HCT116 (cell line): ENCODE results near the gene PSMD12. TPM values are rescaled to one million over a fixed set of nuclear protein-coding genes. Genes with fewer than 3 reads are reported as not detected.

ENCODE experiments used
- ATAC-seq: fragments of 200-7000 bp; cut with Tn5 transposase; 2 replicates; pipeline ENCODE4 v1.9.1; 2020; ENCODE audit warnings: mild to moderate bottlenecking, moderate library complexity
- BruUV-seq: library from RNA; stranded (reverse); fragments of 400-500 nt; replicated peaks from 2 replicates; lab custom pipeline; 2021; lab: Mats Ljungman, UMichigan
- CTCF ChIA-PET: fragments of 300-600 bp; sonication (Branson Sonifier 250); formaldehyde crosslinking; loops from one replicate; lab custom pipeline; 2021; ENCODE audit warnings: antibody characterized with exemption; lab: Charles Lee
- POLR2A ChIA-PET: fragments of 300-600, 350-600 bp; sonication (Branson Sonifier 250); formaldehyde crosslinking; loops from one replicate; lab custom pipeline; 2021; ENCODE audit warnings: antibody characterized with exemption; lab: Charles Lee
- RAD21 ChIA-PET, 2 experiments: fragments of 300-600 bp; sonication (Branson Sonifier 250); formaldehyde crosslinking; loops; one replicate each; lab custom pipeline; 2023; ENCODE audit warnings: low total read pairs in 2 of 2; ENCODE audit not compliant: uncharacterized antibody in 2 of 2, unreplicated experiment in 2 of 2, low non-redundant PET in 1 of 2; lab: Charles Lee
- DNase-seq: peaks from one replicate; pipeline ENCODE4 v3.0.0-alpha.2; 2010; ENCODE audit warnings: low read depth, low spot score
- H2AFZ ChIP-seq: fragments of 200-600 bp; shearing (Covaris generic), sonication (generic); 2 replicates; pipeline ENCODE4 v1.6.1; 2017; ENCODE audit warnings: low read depth, mixed run types, mixed read lengths, antibody characterized with exemption, low read length; ENCODE audit not compliant: poor library complexity, severe bottlenecking
- H3K27ac ChIP-seq: 2 replicates; pipeline ENCODE4 v1.5.1; 2012; ENCODE audit warnings: low read depth, low read length
- H3K27me3 ChIP-seq: fragments of 200-600 bp; sonication (generic); 2 replicates; pipeline ENCODE4 v1.6.1; 2016; ENCODE audit warnings: mixed run types, low read length, mixed read lengths; ENCODE audit not compliant: insufficient read depth
- H3K36me3 ChIP-seq, 2 experiments: fragments of 200-500 bp in 1 of 2; fragments of 200-600 bp in 1 of 2; sonication (Bioruptor generic) in 1 of 2; sonication (generic) in 1 of 2; 2 replicates each; pipeline versions ENCODE4 v1.5.1 to v1.6.1; 2014 to 2016; ENCODE audit warnings: low read length in 2 of 2, inconsistent platforms in 1 of 2, mixed read lengths in 1 of 2, mixed run types in 1 of 2; ENCODE audit not compliant: insufficient read depth in 2 of 2, control insufficient read depth in 1 of 2
- H3K4me1 ChIP-seq, 2 experiments: fragments of 200-600 bp in 1 of 2; sonication (generic) in 1 of 2; 2 replicates each; pipeline versions ENCODE4 v1.5.1 to v1.6.1; 2012 to 2017; ENCODE audit warnings: low read length in 2 of 2, inconsistent platforms in 1 of 2, mild to moderate bottlenecking in 1 of 2, mixed read lengths in 1 of 2, mixed run types in 1 of 2, moderate library complexity in 1 of 2; ENCODE audit not compliant: insufficient read depth in 2 of 2, control insufficient read depth in 1 of 2
- H3K4me2 ChIP-seq: fragments of 200-600 bp; sonication (generic); 2 replicates; pipeline ENCODE4 v1.6.1; 2017; ENCODE audit warnings: mixed run types, low read length, mixed read lengths
- H3K4me3 ChIP-seq, 2 experiments: fragments of 200-600 bp in 1 of 2; sonication (generic) in 1 of 2; replicated peaks in 1 of 2; 2 replicates each; pipeline ENCODE4 v1.5.1; 2011 to 2016; ENCODE audit warnings: low read length in 2 of 2, control low read depth in 1 of 2, low read depth in 1 of 2, mild to moderate bottlenecking in 1 of 2, mixed read lengths in 1 of 2, mixed run types in 1 of 2
- H3K79me2 ChIP-seq: fragments of 200-600 bp; sonication (generic); 2 replicates; pipeline ENCODE4 v1.6.1; 2017; ENCODE audit warnings: mild to moderate bottlenecking, mixed run types, low read length, moderate library complexity, mixed read lengths; ENCODE audit not compliant: insufficient read depth
- H3K9ac ChIP-seq: fragments of 200-600 bp; sonication (generic); 2 replicates; pipeline ENCODE4 v1.6.1; 2016; ENCODE audit warnings: low read length, mixed read lengths
- H3K9me2 ChIP-seq: fragments of 200-600 bp; sonication (generic), shearing (Covaris generic); 2 replicates; pipeline ENCODE4 v1.6.1; 2017; ENCODE audit warnings: mixed run types, mild to moderate bottlenecking, moderate library complexity; ENCODE audit not compliant: insufficient read depth
- H3K9me3 ChIP-seq, 2 experiments: fragments of 200-500 bp in 1 of 2; fragments of 200-600 bp in 1 of 2; sonication (Bioruptor generic) in 1 of 2; sonication (generic) in 1 of 2; 2 replicates each; pipeline ENCODE4 v1.6.1; 2014 to 2017; ENCODE audit warnings: low read length in 2 of 2, mixed read lengths in 2 of 2, inconsistent platforms in 1 of 2, low read depth in 1 of 2, mild to moderate bottlenecking in 1 of 2, mixed run types in 1 of 2, moderate library complexity in 1 of 2; ENCODE audit not compliant: control insufficient read depth in 1 of 2, insufficient read depth in 1 of 2
- H4K20me1 ChIP-seq: fragments of 200-600 bp; sonication (generic), shearing (Covaris generic); 2 replicates; pipeline ENCODE4 v1.6.1; 2017; ENCODE audit warnings: mixed run types, mild to moderate bottlenecking, moderate library complexity; ENCODE audit not compliant: insufficient read depth
- CBX3 ChIP-seq: IDR thresholded peaks from 2 replicates; pipeline ENCODE4 v1.6.1; 2012; ENCODE audit warnings: low read depth
- CEBPB ChIP-seq: IDR thresholded peaks from 2 replicates; pipeline ENCODE4 v1.6.1; 2012; ENCODE audit warnings: low read depth
- ELF1 ChIP-seq: IDR thresholded peaks from 2 replicates; pipeline ENCODE4 v1.6.1; 2012; ENCODE audit warnings: low read depth, borderline replicate concordance
- EZH2phosphoT487 ChIP-seq: fragments of 200-600 bp; IDR thresholded peaks from 2 replicates; pipeline ENCODE4 v1.6.1; 2018; ENCODE audit warnings: antibody characterized with exemption, borderline replicate concordance
- FOSL1 ChIP-seq: IDR thresholded peaks from 2 replicates; pipeline ENCODE4 v1.6.1; 2012; ENCODE audit warnings: low read depth
- JUND ChIP-seq: IDR thresholded peaks from 2 replicates; pipeline ENCODE4 v1.6.1; 2012
- POLR2A ChIP-seq: IDR thresholded peaks from 2 replicates; pipeline ENCODE4 v1.7.0; 2011; ENCODE audit warnings: borderline replicate concordance; ENCODE audit not compliant: insufficient read depth, insufficient read length; ENCODE audit errors: extremely low read depth
- POLR2AphosphoS5 ChIP-seq: IDR thresholded peaks from 2 replicates; pipeline ENCODE4 v1.6.1; 2011; ENCODE audit warnings: mild to moderate bottlenecking, low read depth, low read length, moderate library complexity
- RAD21 ChIP-seq: IDR thresholded peaks from 2 replicates; pipeline ENCODE4 v1.6.1; 2012; ENCODE audit warnings: low read depth, mild to moderate bottlenecking
- SIN3A ChIP-seq: IDR thresholded peaks from 2 replicates; pipeline ENCODE4 v1.6.1; 2012; ENCODE audit warnings: low read depth
- SP1 ChIP-seq: IDR thresholded peaks from 2 replicates; pipeline ENCODE4 v1.6.1; 2012; ENCODE audit warnings: low read depth
- SRF ChIP-seq: IDR thresholded peaks from 2 replicates; pipeline ENCODE4 v1.6.1; 2012; ENCODE audit warnings: low read depth
- TCF7L2 ChIP-seq: IDR thresholded peaks from 2 replicates; pipeline ENCODE4 v1.7.0; 2011; ENCODE audit warnings: borderline replicate concordance, inconsistent platforms; ENCODE audit not compliant: insufficient read depth, insufficient read length; ENCODE audit errors: extremely low read depth
- ZNF274 ChIP-seq: fragments of 200-500 bp; sonication (Bioruptor generic); IDR thresholded peaks from 2 replicates; pipeline ENCODE4 v1.6.1; 2014; ENCODE audit warnings: mild to moderate bottlenecking, low read depth, low read length, inconsistent platforms
- intact Hi-C: fragments of 100-400 bp; cut with micrococcal nuclease; formaldehyde crosslinking; loops from 2 replicates; pipeline ENCODE4 v1.10.0; 2022
- total RNA-seq: library from RNA; stranded (reverse); gene quantifications from one replicate; pipeline ENCODE4 v1.2.1, GENCODE V29; 2021; ENCODE audit not compliant: unreplicated experiment
- TF ChIP-seq, protein P1 (sequence below), 3 experiments: fragments of 200-600 bp in 1 of 3; sonication (generic) in 1 of 3; IDR thresholded peaks in 2 of 3; conservative IDR thresholded peaks in 1 of 3; 2 replicates each; pipeline ENCODE4 v1.5.1; 2012 to 2017; ENCODE audit warnings: low read depth in 2 of 3, low read length in 2 of 3, antibody characterized with exemption in 1 of 3, borderline replicate concordance in 1 of 3, control low read depth in 1 of 3, mild to moderate bottlenecking in 1 of 3, mixed read lengths in 1 of 3, mixed run types in 1 of 3, moderate library complexity in 1 of 3; ENCODE audit not compliant: insufficient read depth in 1 of 3
- TF ChIP-seq, protein P2 (sequence below): IDR thresholded peaks from 2 replicates; pipeline ENCODE4 v1.6.1; 2011; ENCODE audit warnings: mild to moderate bottlenecking, low read length, moderate library complexity; ENCODE audit not compliant: insufficient replicate concordance; ENCODE audit errors: extremely low read depth
- TF ChIP-seq, protein P3 (sequence below): IDR thresholded peaks from 2 replicates; pipeline ENCODE4 v1.6.1; 2012; ENCODE audit warnings: low read depth
- TF ChIP-seq, protein P4 (sequence below): IDR thresholded peaks from 2 replicates; pipeline ENCODE4 v1.6.1; 2012

Gene PSMD12
- total RNA-seq, 1 experiment from 2014 or later, result 115 TPM

DNA sequence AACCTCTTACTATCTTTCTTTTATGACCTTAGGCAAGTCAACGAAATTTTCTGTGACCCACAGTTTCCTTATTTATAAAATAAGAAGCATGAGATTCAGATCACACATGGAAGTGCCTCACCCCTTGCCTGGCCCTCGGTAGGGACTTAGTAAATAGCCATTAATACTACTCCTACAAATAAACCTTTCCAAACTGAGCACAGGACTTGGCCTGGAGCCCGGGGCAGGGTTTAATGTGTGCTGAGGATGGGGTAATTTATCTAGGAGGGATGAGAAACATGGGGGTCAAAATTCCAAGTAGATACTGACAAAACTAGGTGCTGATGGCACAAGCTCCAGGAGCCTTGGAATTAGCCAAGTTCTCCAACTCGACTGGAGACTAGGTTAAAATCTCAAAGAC lies 45.7 kb upstream of the PSMD12 start:
- no peak for ATAC-seq
- H3K4me1 ChIP-seq, result peaks cover 5 to 45% of the 10 kb centered on the region in 2 experiments
- no peaks in the 10 kb centered on the region for H3K9me2 ChIP-seq
- no peaks in the 10 kb centered on the region for H4K20me1 ChIP-seq
- no peak overlapping the region for H3K4me3 ChIP-seq
- no peak for TF ChIP-seq ZNF274
- TF ChIP-seq SIN3A, result no peak
- TF ChIP-seq, protein P1, sequence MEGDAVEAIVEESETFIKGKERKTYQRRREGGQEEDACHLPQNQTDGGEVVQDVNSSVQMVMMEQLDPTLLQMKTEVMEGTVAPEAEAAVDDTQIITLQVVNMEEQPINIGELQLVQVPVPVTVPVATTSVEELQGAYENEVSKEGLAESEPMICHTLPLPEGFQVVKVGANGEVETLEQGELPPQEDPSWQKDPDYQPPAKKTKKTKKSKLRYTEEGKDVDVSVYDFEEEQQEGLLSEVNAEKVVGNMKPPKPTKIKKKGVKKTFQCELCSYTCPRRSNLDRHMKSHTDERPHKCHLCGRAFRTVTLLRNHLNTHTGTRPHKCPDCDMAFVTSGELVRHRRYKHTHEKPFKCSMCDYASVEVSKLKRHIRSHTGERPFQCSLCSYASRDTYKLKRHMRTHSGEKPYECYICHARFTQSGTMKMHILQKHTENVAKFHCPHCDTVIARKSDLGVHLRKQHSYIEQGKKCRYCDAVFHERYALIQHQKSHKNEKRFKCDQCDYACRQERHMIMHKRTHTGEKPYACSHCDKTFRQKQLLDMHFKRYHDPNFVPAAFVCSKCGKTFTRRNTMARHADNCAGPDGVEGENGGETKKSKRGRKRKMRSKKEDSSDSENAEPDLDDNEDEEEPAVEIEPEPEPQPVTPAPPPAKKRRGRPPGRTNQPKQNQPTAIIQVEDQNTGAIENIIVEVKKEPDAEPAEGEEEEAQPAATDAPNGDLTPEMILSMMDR (IDR thresholded peaks at IDR 0.05 in 2 of 3, conservative IDR thresholded peaks at IDR 0.05 in 1 of 3; ENCODE audit: borderline replicate concordance in 1 of 3, insufficient read depth in 1 of 3, low read depth in 2 of 3, low read length in 2 of 3), result no peak
- TF ChIP-seq, protein P2, sequence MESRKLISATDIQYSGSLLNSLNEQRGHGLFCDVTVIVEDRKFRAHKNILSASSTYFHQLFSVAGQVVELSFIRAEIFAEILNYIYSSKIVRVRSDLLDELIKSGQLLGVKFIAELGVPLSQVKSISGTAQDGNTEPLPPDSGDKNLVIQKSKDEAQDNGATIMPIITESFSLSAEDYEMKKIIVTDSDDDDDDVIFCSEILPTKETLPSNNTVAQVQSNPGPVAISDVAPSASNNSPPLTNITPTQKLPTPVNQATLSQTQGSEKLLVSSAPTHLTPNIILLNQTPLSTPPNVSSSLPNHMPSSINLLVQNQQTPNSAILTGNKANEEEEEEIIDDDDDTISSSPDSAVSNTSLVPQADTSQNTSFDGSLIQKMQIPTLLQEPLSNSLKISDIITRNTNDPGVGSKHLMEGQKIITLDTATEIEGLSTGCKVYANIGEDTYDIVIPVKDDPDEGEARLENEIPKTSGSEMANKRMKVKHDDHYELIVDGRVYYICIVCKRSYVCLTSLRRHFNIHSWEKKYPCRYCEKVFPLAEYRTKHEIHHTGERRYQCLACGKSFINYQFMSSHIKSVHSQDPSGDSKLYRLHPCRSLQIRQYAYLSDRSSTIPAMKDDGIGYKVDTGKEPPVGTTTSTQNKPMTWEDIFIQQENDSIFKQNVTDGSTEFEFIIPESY, result no peak
- no peak for TF ChIP-seq SP1
- no peak for TF ChIP-seq CEBPB
- TF ChIP-seq POLR2AphosphoS5, result no peak
- TF ChIP-seq TCF7L2, result no peak
- TF ChIP-seq POLR2A, result no peak
- TF ChIP-seq SRF, result no peak
- no peak for TF ChIP-seq EZH2phosphoT487
- TF ChIP-seq, protein P3, sequence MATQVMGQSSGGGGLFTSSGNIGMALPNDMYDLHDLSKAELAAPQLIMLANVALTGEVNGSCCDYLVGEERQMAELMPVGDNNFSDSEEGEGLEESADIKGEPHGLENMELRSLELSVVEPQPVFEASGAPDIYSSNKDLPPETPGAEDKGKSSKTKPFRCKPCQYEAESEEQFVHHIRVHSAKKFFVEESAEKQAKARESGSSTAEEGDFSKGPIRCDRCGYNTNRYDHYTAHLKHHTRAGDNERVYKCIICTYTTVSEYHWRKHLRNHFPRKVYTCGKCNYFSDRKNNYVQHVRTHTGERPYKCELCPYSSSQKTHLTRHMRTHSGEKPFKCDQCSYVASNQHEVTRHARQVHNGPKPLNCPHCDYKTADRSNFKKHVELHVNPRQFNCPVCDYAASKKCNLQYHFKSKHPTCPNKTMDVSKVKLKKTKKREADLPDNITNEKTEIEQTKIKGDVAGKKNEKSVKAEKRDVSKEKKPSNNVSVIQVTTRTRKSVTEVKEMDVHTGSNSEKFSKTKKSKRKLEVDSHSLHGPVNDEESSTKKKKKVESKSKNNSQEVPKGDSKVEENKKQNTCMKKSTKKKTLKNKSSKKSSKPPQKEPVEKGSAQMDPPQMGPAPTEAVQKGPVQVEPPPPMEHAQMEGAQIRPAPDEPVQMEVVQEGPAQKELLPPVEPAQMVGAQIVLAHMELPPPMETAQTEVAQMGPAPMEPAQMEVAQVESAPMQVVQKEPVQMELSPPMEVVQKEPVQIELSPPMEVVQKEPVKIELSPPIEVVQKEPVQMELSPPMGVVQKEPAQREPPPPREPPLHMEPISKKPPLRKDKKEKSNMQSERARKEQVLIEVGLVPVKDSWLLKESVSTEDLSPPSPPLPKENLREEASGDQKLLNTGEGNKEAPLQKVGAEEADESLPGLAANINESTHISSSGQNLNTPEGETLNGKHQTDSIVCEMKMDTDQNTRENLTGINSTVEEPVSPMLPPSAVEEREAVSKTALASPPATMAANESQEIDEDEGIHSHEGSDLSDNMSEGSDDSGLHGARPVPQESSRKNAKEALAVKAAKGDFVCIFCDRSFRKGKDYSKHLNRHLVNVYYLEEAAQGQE, result no peak
- TF ChIP-seq, protein P4, sequence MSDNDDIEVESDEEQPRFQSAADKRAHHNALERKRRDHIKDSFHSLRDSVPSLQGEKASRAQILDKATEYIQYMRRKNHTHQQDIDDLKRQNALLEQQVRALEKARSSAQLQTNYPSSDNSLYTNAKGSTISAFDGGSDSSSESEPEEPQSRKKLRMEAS, result no peak
- no peak for TF ChIP-seq CBX3
- no peak for TF ChIP-seq JUND
- TF ChIP-seq FOSL1, result no peak
- no peak for TF ChIP-seq ELF1
- no peak for TF ChIP-seq RAD21
- TF ChIP-seq, all 23 proteins: peak for 0
- H3K9me3 ChIP-seq, result peaks cover 0 to 3% of the 10 kb centered on the region in 2 experiments; a peak in 1 of 4 replicates
- ChIA-PET POLR2A (interaction anchor here (1.3 kb wide), 1 partner anchor 63 kb away, joined by 3 read pairs; no protein-coding TSS in a partner anchor), RAD21 (no interaction called here), CTCF (interaction anchor here (1.2 kb wide), 1 partner anchor 63 kb away, joined by 6 read pairs; no protein-coding TSS in a partner anchor)
- H3K27ac ChIP-seq, result no peak overlapping the region
- H3K79me2 ChIP-seq, result peaks cover 21% of the 10 kb centered on the region; the same call in 1 of the 2 replicates
- no TSS peak for BruUV-seq
- DNase-seq, result no peak
- H3K27me3 ChIP-seq, result no peaks in the 10 kb centered on the region
- no peak overlapping the region for H3K4me2 ChIP-seq
- no peaks in the 10 kb centered on the region for H3K36me3 ChIP-seq
- H2AFZ ChIP-seq, result no peak overlapping the region
- no peak overlapping the region for H3K9ac ChIP-seq
- intact Hi-C loops, result no loop called here
